Measurements from ENCODE around the gene VWA5B1.

The VWA5B1 gene

GRCh38 chr1:20400341-20401177 lies 109.9 kb downstream of the VWA5B1 start:
- no peak overlapping the region for H3K27ac ChIP-seq
- no peak overlapping the region for H2AFZ ChIP-seq (ENCODE audit: low read depth)
- no peaks in the 10 kb centered on the region for H3K4me1 ChIP-seq (ENCODE audit: low read depth, poor library complexity, severe bottlenecking)
- no peak overlapping the region for H3K4me3 ChIP-seq (IDR thresholded peaks at IDR 0.05; ENCODE audit: insufficient read depth, low read depth, low read length)
- peaks cover 18% of the 10 kb centered on the region; the same call in 1 of the 2 replicates for H3K27me3 ChIP-seq (ENCODE audit: insufficient read depth, low read depth)
- no peak overlapping the region for H3K9ac ChIP-seq
- no peaks in the 10 kb centered on the region for H3K79me2 ChIP-seq (ENCODE audit: insufficient read depth, low read depth)
- no peak for TF ChIP-seq CTCF (conservative IDR thresholded peaks at IDR 0.05; ENCODE audit: low read depth, low read length)
- H3K36me3 ChIP-seq (ENCODE audit: insufficient read depth): no peaks in the 10 kb centered on the region
- H3K4me2 ChIP-seq: no peak overlapping the region
- H4K20me1 ChIP-seq (ENCODE audit: insufficient read depth): no peaks in the 10 kb centered on the region

- no peak overlapping the region for H3K27ac ChIP-seq
- H3K79me2 ChIP-seq (ENCODE audit: insufficient read depth, low read depth): no peaks in the 10 kb centered on the region
- no peak overlapping the region for H3K9ac ChIP-seq
- no peak overlapping the region for H3K4me2 ChIP-seq
- no peak for TF ChIP-seq CTCF (conservative IDR thresholded peaks at IDR 0.05; ENCODE audit: low read depth, low read length)
- no peaks in the 10 kb centered on the region for H4K20me1 ChIP-seq (ENCODE audit: insufficient read depth)
- H3K4me3 ChIP-seq (IDR thresholded peaks at IDR 0.05; ENCODE audit: insufficient read depth, low read depth, low read length): no peak overlapping the region
- H3K36me3 ChIP-seq (ENCODE audit: insufficient read depth): no peaks in the 10 kb centered on the region
- H3K27me3 ChIP-seq (ENCODE audit: insufficient read depth, low read depth): peaks cover 20% of the 10 kb centered on the region
- no peaks in the 10 kb centered on the region for H3K4me1 ChIP-seq (ENCODE audit: low read depth, poor library complexity, severe bottlenecking)
- no peak overlapping the region for H2AFZ ChIP-seq (ENCODE audit: low read depth)
These were observed 110.8 kb downstream of the VWA5B1 start for GRCh38 chr1:20401405-20402010.

- Histone ChIP-seq H3K9ac (no peak overlapping the region), H3K27ac (no peak overlapping the region), H3K79me2 (ENCODE audit: insufficient read depth, low read depth) (no peaks in the 10 kb centered on the region), H3K4me3 (IDR thresholded peaks at IDR 0.05; ENCODE audit: insufficient read depth, low read depth, low read length) (no peak overlapping the region), H2AFZ (ENCODE audit: low read depth) (no peak overlapping the region), H3K4me1 (ENCODE audit: low read depth, poor library complexity, severe bottlenecking) (no peaks in the 10 kb centered on the region), H4K20me1 (ENCODE audit: insufficient read depth) (no peaks in the 10 kb centered on the region), H3K27me3 (ENCODE audit: insufficient read depth, low read depth) (peaks cover 20% of the 10 kb centered on the region), H3K4me2 (no peak overlapping the region), H3K36me3 (ENCODE audit: insufficient read depth) (no peaks in the 10 kb centered on the region)
- TF ChIP-seq CTCF (conservative IDR thresholded peaks at IDR 0.05; ENCODE audit: low read depth, low read length): no peak
These were observed 112.1 kb downstream of the VWA5B1 start for GRCh38 chr1:20402585-20403422.

DNA sequence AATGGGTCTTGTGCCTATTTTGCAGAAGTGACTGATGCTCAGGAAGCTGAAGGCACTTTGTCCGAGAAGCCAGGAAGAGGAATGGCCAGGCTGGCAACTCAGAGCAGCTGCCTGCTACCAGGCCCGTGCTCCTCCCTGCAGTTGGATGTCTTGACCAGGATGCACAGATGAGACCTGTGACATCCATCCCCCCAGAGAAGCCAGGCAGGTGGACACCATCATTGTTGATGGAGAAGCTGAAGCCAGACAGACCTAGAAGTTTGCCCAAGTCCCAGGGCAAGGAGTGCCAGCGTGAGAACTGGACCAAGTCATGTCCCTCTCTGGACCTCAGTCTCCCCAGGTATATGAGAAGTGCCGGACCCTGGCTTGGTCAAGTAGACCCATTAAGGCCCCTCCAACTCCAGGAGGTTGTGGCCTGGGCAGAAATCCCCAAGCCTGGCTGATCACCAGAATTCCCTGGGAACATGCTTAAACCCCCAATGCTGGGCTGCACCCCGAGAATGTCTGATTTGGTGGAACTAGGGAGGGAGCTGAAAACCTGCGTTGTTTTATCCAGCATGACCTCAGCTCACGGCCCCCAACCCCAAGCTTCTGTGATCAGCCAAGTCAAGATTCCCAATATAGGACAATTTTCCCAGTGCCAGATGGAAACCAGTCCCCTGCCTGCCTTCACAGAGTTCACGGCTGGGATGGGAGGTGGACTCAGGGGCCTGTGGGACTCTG lies 112.9 kb downstream of the VWA5B1 start:
- Histone ChIP-seq H3K36me3 (ENCODE audit: insufficient read depth) (no peaks in the 10 kb centered on the region), H3K27me3 (ENCODE audit: insufficient read depth, low read depth) (peaks cover 15% of the 10 kb centered on the region), H3K9ac (no peak overlapping the region), H4K20me1 (ENCODE audit: insufficient read depth) (no peaks in the 10 kb centered on the region), H3K79me2 (ENCODE audit: insufficient read depth, low read depth) (no peaks in the 10 kb centered on the region), H3K4me1 (ENCODE audit: low read depth, poor library complexity, severe bottlenecking) (no peaks in the 10 kb centered on the region), H3K4me3 (IDR thresholded peaks at IDR 0.05; ENCODE audit: insufficient read depth, low read depth, low read length) (no peak overlapping the region), H3K4me2 (no peak overlapping the region), H2AFZ (ENCODE audit: low read depth) (no peak overlapping the region), H3K27ac (no peak overlapping the region)
- TF ChIP-seq CTCF (conservative IDR thresholded peaks at IDR 0.05; ENCODE audit: low read depth, low read length): no peak

All from KMS-11 (cell line).